WTC11 (cell line): ENCODE results near the gene NUP85. TPM values are rescaled to one million over a fixed set of nuclear protein-coding genes. Genes with fewer than 3 reads are reported as not detected.

Source experiments
- ATAC-seq: fragments of 200-7000 bp; cut with Tn5 transposase; 2 replicates; pipeline ENCODE4 v1.10.0; 2021; ENCODE audit warnings: mild to moderate bottlenecking, moderate library complexity
- Bru-seq: library from RNA; stranded (reverse); fragments of 400-500 nt; gene quantifications from one replicate; lab custom pipeline; 2021; lab: Mats Ljungman, UMichigan
- CTCF ChIA-PET: fragments of 300-600 bp; sonication (Branson Sonifier 250); formaldehyde crosslinking; loops from one replicate; lab custom pipeline; 2021; ENCODE audit warnings: antibody characterized with exemption; lab: Charles Lee
- POLR2A ChIA-PET: fragments of 350-600 bp; sonication (Branson Sonifier 250); formaldehyde crosslinking; loops from one replicate; lab custom pipeline; 2021; ENCODE audit warnings: antibody characterized with exemption; lab: Charles Lee
- DNase-seq: peaks from one replicate; pipeline ENCODE4 v3.0.0; 2021; ENCODE audit warnings: low spot score
- H3K27ac Mint-ChIP-seq: 2 replicates; pipeline ENCODE4 v1.8.0; 2021; ENCODE audit warnings: mixed read lengths
- H3K27me3 Mint-ChIP-seq: 2 replicates; pipeline ENCODE4 v1.8.0; 2021; ENCODE audit warnings: low read depth, mild to moderate bottlenecking, moderate library complexity, mixed read lengths
- H3K36me3 Mint-ChIP-seq: 2 replicates; pipeline ENCODE4 v1.8.0; 2021; ENCODE audit warnings: mixed read lengths
- H3K4me1 Mint-ChIP-seq: 2 replicates; pipeline ENCODE4 v1.8.0; 2022; ENCODE audit warnings: mixed read lengths
- H3K4me3 Mint-ChIP-seq: 2 replicates; pipeline ENCODE4 v1.8.0; 2021; ENCODE audit warnings: mild to moderate bottlenecking, moderate library complexity, mixed read lengths
- H3K9me3 Mint-ChIP-seq: 2 replicates; pipeline ENCODE4 v1.8.0; 2021; ENCODE audit warnings: mixed read lengths
- ATF1 ChIP-seq: sonication (generic); formaldehyde crosslinking; IDR thresholded peaks from 2 replicates; pipeline ENCODE4 v1.8.1; 2023; ENCODE audit warnings: mild to moderate bottlenecking, moderate library complexity, missing genetic modification reagents
- E2F4 ChIP-seq: sonication (generic); formaldehyde crosslinking; IDR thresholded peaks from 2 replicates; pipeline ENCODE4 v1.8.1; 2022; ENCODE audit warnings: low read depth, mild to moderate bottlenecking, moderate library complexity, missing genetic modification reagents, borderline replicate concordance
- E2F5 ChIP-seq: sonication (generic); formaldehyde crosslinking; IDR thresholded peaks from 2 replicates; pipeline ENCODE4 v1.8.1; 2022; ENCODE audit warnings: mild to moderate bottlenecking, moderate library complexity, missing genetic modification reagents
- ETV6 ChIP-seq: sonication (generic); formaldehyde crosslinking; IDR thresholded peaks from 2 replicates; pipeline ENCODE4 v1.8.1; 2022; ENCODE audit warnings: mild to moderate bottlenecking, missing genetic modification reagents
- FOXK1 ChIP-seq: sonication (generic); formaldehyde crosslinking; IDR thresholded peaks from 2 replicates; pipeline ENCODE4 v1.8.0; 2022; ENCODE audit warnings: mild to moderate bottlenecking, moderate library complexity, missing genetic modification reagents
- FOXP4 ChIP-seq: sonication (generic); formaldehyde crosslinking; IDR thresholded peaks from 2 replicates; pipeline ENCODE4 v1.8.0; 2022; ENCODE audit warnings: mild to moderate bottlenecking, missing genetic modification reagents
- GABPB1 ChIP-seq: sonication (generic); formaldehyde crosslinking; IDR thresholded peaks from 2 replicates; pipeline ENCODE4 v1.8.1; 2023; ENCODE audit warnings: mild to moderate bottlenecking, missing genetic modification reagents
- GRHL2 ChIP-seq: fragments of 250-450 bp; sonication (Bioruptor Pico); IDR thresholded peaks from 2 replicates; pipeline ENCODE4 v1.8.0; 2022; ENCODE audit warnings: mild to moderate bottlenecking, moderate library complexity; ENCODE audit not compliant: insufficient replicate concordance, severe bottlenecking
- IRF2 ChIP-seq: sonication (generic); formaldehyde crosslinking; IDR thresholded peaks from 2 replicates; pipeline ENCODE4 v1.8.0; 2022; ENCODE audit warnings: low read depth, missing genetic modification reagents, borderline replicate concordance
- MAX ChIP-seq: sonication (generic); formaldehyde crosslinking; IDR thresholded peaks from 2 replicates; pipeline ENCODE4 v1.8.0; 2022; ENCODE audit warnings: mild to moderate bottlenecking, missing genetic modification reagents
- NFYB ChIP-seq: sonication (generic); formaldehyde crosslinking; conservative IDR thresholded peaks from 2 replicates; pipeline ENCODE4 v1.8.0; 2022; ENCODE audit warnings: low read depth, missing genetic modification reagents
- PRDM15 ChIP-seq: sonication (generic); formaldehyde crosslinking; IDR thresholded peaks from 2 replicates; pipeline ENCODE4 v1.8.0; 2022; ENCODE audit warnings: missing genetic modification reagents
- RELA ChIP-seq: sonication (generic); formaldehyde crosslinking; IDR thresholded peaks from 2 replicates; pipeline ENCODE4 v1.8.1; 2022; ENCODE audit warnings: missing genetic modification reagents, mild to moderate bottlenecking, borderline replicate concordance
- SMAD3 ChIP-seq: sonication (generic); formaldehyde crosslinking; IDR thresholded peaks from 2 replicates; pipeline ENCODE4 v1.8.0; 2022; ENCODE audit warnings: missing genetic modification reagents, mild to moderate bottlenecking, borderline replicate concordance
- SOX15 ChIP-seq: fragments of 250-450 bp; sonication (Bioruptor Pico); IDR thresholded peaks from 2 replicates; pipeline ENCODE4 v1.9.0; 2021; ENCODE audit warnings: mild to moderate bottlenecking
- STAT6 ChIP-seq: sonication (generic); formaldehyde crosslinking; conservative IDR thresholded peaks from 2 replicates; pipeline ENCODE4 v1.8.1; 2023; ENCODE audit warnings: mild to moderate bottlenecking, low read depth, missing genetic modification reagents, moderate library complexity
- ZBTB43 ChIP-seq: sonication (generic); formaldehyde crosslinking; IDR thresholded peaks from 2 replicates; pipeline ENCODE4 v1.8.1; 2023; ENCODE audit warnings: mild to moderate bottlenecking, missing genetic modification reagents
- ZNF317 ChIP-seq: sonication (generic); formaldehyde crosslinking; IDR thresholded peaks from 2 replicates; pipeline ENCODE4 v1.8.1; 2023; ENCODE audit warnings: low read depth, mild to moderate bottlenecking, moderate library complexity, missing genetic modification reagents, borderline replicate concordance
- ZSCAN18 ChIP-seq: fragments of 250-450 bp; sonication (Bioruptor Pico); IDR thresholded peaks from 2 replicates; pipeline ENCODE4 v2.1.2; 2022; ENCODE audit warnings: mild to moderate bottlenecking, moderate library complexity
- long read RNA-seq, 3 experiments: library from RNA in 1 of 3; library from capped mRNA in 1 of 3; library from polyadenylated mRNA in 1 of 3; unstranded in 2 of 3; stranded (forward) in 1 of 3; transcript quantifications; one replicate each; pipeline ENCODE4 v2.0.0, GENCODE V29; 2021
- total RNA-seq: library from RNA; stranded (reverse); gene quantifications from 3 replicates; pipeline ENCODE4 v1.2.3, GENCODE V29; 2021

NUP85 gene
- total RNA-seq (89.7 to 109 TPM (median 95.1 TPM) in 3 replicates), Bru-seq, nascent RNA (percentile 78 among the genes with signal in this experiment)
- long read RNA-seq, experiment 1, transcript NUP85-201 (19 exons, 2,121 nt) = major isoform, 202 of 295 reads
- long read RNA-seq, experiment 1, transcript NUP85-210 (18 exons, 1,890 nt) = minor isoform, 10 of 295 reads
- long read RNA-seq, experiment 1, partial matches to known transcripts = 12 of 295 reads
- long read RNA-seq, experiment 1, other reads (novel, unspliced or antisense) = 68 of 295 reads
- long read RNA-seq, experiment 2, transcript NUP85-201 (19 exons, 2,121 nt) = major isoform, 29 of 73 reads
- long read RNA-seq, experiment 2, partial matches to known transcripts = 21 of 73 reads
- long read RNA-seq, experiment 2, other reads (novel, unspliced or antisense) = 19 of 73 reads
- long read RNA-seq, experiment 3, transcript NUP85-201 (19 exons, 2,121 nt) = major isoform, 112 of 164 reads
- long read RNA-seq, experiment 3, partial matches to known transcripts = 10 of 164 reads
- long read RNA-seq, experiment 3, other reads (novel, unspliced or antisense) = 35 of 164 reads

- Mint-ChIP-seq H3K27me3 (no peaks in the 10 kb centered on the region), H3K27ac (peak within 1 kb of the TSS; percentile 100), H3K4me3 (peak within 1 kb of the TSS; percentile 92), H3K4me1 (peaks cover 14% of the 10 kb centered on the region), H3K36me3 (peaks cover 17% of the 10 kb centered on the region), H3K9me3 (no peaks in the 10 kb centered on the region)
- CTCF ChIA-PET = interaction anchor here (0.5 to 4.9 kb wide), 15 partner anchors 13 to 545 kb away, joined by 3 to 39 read pairs (median 3); partner anchors contain the start of genes CDR2L, MIF4GD, SLC16A5 and USH1G
- DNase-seq = peak; percentile 95
- ATAC-seq = peak; percentile 89
- POLR2A ChIA-PET = interaction anchor here (0.6 to 1.9 kb wide), 10 partner anchors 9 to 687 kb away, joined by 3 to 6 read pairs (median 4); partner anchors contain the start of gene JPT1
- TF ChIP-seq FOXK1 (CRISPR knock-in tag) (peak; percentile 88), RELA (CRISPR knock-in tag) (0 out of 2 replicates have a peak, but pooled peaks have one; percentile 46), GRHL2 (CRISPR knock-in tag) (no peak), FOXP4 (CRISPR knock-in tag) (peak; percentile 38; the same call in 1 of the 2 replicates), SMAD3 (peak; percentile 43; the same call in 1 of the 2 replicates), ETV6 (CRISPR knock-in tag) (peak; percentile 19; the same call in 1 of the 2 replicates), ATF1 (CRISPR knock-in tag) (peak; percentile 54; the same call in 1 of the 2 replicates), MAX (CRISPR knock-in tag) (peak; percentile 91), PRDM15 (CRISPR knock-in tag) (no peak), SOX15 (no peak), GABPB1 (CRISPR knock-in tag) (peak; percentile 75; the same call in 1 of the 2 replicates), NFYB (CRISPR knock-in tag) (no peak; the same call in 1 of the 2 replicates), ZSCAN18 (no peak), IRF2 (CRISPR knock-in tag) (no peak), ZNF317 (CRISPR knock-in tag) (no peak), STAT6 (CRISPR knock-in tag) (no peak), ZBTB43 (CRISPR knock-in tag) (no peak), E2F4 (CRISPR knock-in tag) (0 out of 2 replicates have a peak, but pooled peaks have one; percentile 18), E2F5 (CRISPR knock-in tag) (peak; percentile 90; the same call in 1 of the 2 replicates)
Measured at GRCh38 chr17:75205037-75205792, at the start of gene NUP85. Gene NUP85 (plus strand): TSS chr17:75205679. CDS start chr17:75205762, 83 bp downstream.
